OCI-LY3 (cell line): ENCODE results near the gene HRG.

Experiments used
- CTCF ChIP-seq: fragments of 200-600, 300-600 bp; sonication (generic); IDR thresholded peaks from 2 replicates; pipeline ENCODE4 v1.5.1; 2014; ENCODE audit warnings: antibody characterized with exemption, low read length, low read depth
- EZH2phosphoT487 ChIP-seq: fragments of 200-600 bp; shearing (Covaris generic); IDR thresholded peaks from 2 replicates; pipeline ENCODE4 v1.6.1; 2018; ENCODE audit warnings: antibody characterized with exemption, mixed run types, low read depth

- TF ChIP-seq CTCF: no peak
- TF ChIP-seq EZH2phosphoT487: no peak
Observed at GRCh38 chr3:186708983-186709679, 43.3 kb downstream of the HRG start.
